H1 (cell line): ENCODE measurements around the gene COLEC12.

Experiments used
- BCL11A ChIP-seq, 2 experiments: IDR thresholded peaks; one replicate each; pipeline ENCODE4 v1.6.1; 2011; ENCODE audit warnings: low read depth in 2 of 2, low read length in 2 of 2, mild to moderate bottlenecking in 2 of 2
- JUN ChIP-seq: IDR thresholded peaks from 2 replicates; pipeline ENCODE4 v1.6.1; 2011; ENCODE audit warnings: low read depth, mild to moderate bottlenecking, improper control_type of control experiment, low read length
- MAFK ChIP-seq: IDR thresholded peaks from 2 replicates; pipeline ENCODE4 v1.6.1; 2012; ENCODE audit warnings: low read depth, mild to moderate bottlenecking, improper control_type of control experiment, low read length
- POLR2A ChIP-seq, 2 experiments: IDR thresholded peaks; 1 replicate in 1 of 2; 2 replicates in 1 of 2; pipeline ENCODE4 v1.6.1; 2011; ENCODE audit warnings: low read depth in 2 of 2, low read length in 2 of 2, mild to moderate bottlenecking in 2 of 2; ENCODE audit errors: control extremely low read depth in 1 of 2
- POLR2AphosphoS5 ChIP-seq: IDR thresholded peaks from 2 replicates; pipeline ENCODE4 v1.6.1; 2011; ENCODE audit warnings: low read depth, low read length
- RAD21 ChIP-seq, 2 experiments: IDR thresholded peaks in 1 of 2; conservative IDR thresholded peaks in 1 of 2; 2 replicates each; pipeline ENCODE4 v1.6.1; 2011; ENCODE audit warnings: low read depth in 2 of 2, low read length in 2 of 2, improper control_type of control experiment in 1 of 2, inconsistent platforms in 1 of 2, mild to moderate bottlenecking in 1 of 2, moderate library complexity in 1 of 2
- RFX5 ChIP-seq: IDR thresholded peaks from 2 replicates; pipeline ENCODE4 v1.6.1; 2011; ENCODE audit warnings: low read depth, low read length, improper control_type of control experiment, borderline replicate concordance
- SIN3A ChIP-seq, 2 experiments: IDR thresholded peaks in 1 of 2; conservative IDR thresholded peaks in 1 of 2; 2 replicates each; pipeline ENCODE4 v1.6.1; 2011 to 2012; ENCODE audit warnings: low read length in 2 of 2, improper control_type of control experiment in 1 of 2, low read depth in 1 of 2, mild to moderate bottlenecking in 1 of 2
- SP1 ChIP-seq: IDR thresholded peaks from 2 replicates; pipeline ENCODE4 v1.6.1; 2011; ENCODE audit warnings: low read depth, low read length
- SP2 ChIP-seq: IDR thresholded peaks from 2 replicates; pipeline ENCODE4 v1.6.1; 2012; ENCODE audit warnings: mild to moderate bottlenecking, low read length, inconsistent platforms
- SRF ChIP-seq: IDR thresholded peaks from 2 replicates; pipeline ENCODE4 v1.6.1; 2011; ENCODE audit warnings: mild to moderate bottlenecking, low read depth, low read length, moderate library complexity
- TBP ChIP-seq: IDR thresholded peaks from 2 replicates; pipeline ENCODE4 v1.6.1; 2011; ENCODE audit warnings: low read depth, low read length, improper control_type of control experiment
- USF2 ChIP-seq: IDR thresholded peaks from 2 replicates; pipeline ENCODE4 v1.6.1; 2011; ENCODE audit warnings: low read length, improper control_type of control experiment
- TF ChIP-seq, protein P1 (sequence below), 3 experiments: IDR thresholded peaks; 1 replicate in 2 of 3; 2 replicates in 1 of 3; pipeline versions ENCODE4 v1.5.1 to v1.6.1; 2011; ENCODE audit warnings: low read length in 3 of 3, mild to moderate bottlenecking in 3 of 3, inconsistent platforms in 2 of 3, low read depth in 1 of 3, moderate library complexity in 1 of 3; ENCODE audit not compliant: insufficient read depth in 1 of 3; ENCODE audit errors: control extremely low read depth in 1 of 3

DNA sequence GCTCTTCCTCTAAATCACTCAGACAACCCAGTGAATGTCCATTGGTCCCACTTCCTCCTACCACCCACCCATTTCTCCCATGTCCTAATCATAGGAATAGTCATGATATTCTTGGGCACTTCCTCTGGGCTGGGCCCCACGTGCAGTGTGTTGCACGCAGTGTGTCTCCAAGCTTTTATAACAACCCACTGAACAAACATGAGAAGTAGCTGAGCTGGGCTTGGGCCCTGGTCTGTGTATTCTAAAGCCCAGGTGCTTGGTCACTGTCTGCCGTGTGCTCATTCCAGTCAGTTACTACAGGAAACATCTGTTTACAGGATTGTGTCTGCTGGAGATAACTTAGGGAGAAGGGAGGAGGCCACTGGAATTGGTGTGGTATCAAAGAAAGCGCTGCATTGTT lies 168.5 kb downstream of the COLEC12 start:
- TF ChIP-seq BCL11A (IDR thresholded peaks at IDR 0.05; ENCODE audit: low read depth in 2 of 2, low read length in 2 of 2) = no peak
- TF ChIP-seq, protein P1, sequence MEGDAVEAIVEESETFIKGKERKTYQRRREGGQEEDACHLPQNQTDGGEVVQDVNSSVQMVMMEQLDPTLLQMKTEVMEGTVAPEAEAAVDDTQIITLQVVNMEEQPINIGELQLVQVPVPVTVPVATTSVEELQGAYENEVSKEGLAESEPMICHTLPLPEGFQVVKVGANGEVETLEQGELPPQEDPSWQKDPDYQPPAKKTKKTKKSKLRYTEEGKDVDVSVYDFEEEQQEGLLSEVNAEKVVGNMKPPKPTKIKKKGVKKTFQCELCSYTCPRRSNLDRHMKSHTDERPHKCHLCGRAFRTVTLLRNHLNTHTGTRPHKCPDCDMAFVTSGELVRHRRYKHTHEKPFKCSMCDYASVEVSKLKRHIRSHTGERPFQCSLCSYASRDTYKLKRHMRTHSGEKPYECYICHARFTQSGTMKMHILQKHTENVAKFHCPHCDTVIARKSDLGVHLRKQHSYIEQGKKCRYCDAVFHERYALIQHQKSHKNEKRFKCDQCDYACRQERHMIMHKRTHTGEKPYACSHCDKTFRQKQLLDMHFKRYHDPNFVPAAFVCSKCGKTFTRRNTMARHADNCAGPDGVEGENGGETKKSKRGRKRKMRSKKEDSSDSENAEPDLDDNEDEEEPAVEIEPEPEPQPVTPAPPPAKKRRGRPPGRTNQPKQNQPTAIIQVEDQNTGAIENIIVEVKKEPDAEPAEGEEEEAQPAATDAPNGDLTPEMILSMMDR (IDR thresholded peaks at IDR 0.05; ENCODE audit: control extremely low read depth in 1 of 3, insufficient read depth in 1 of 3, low read depth in 1 of 3, low read length in 3 of 3) = no peak
- no peak for TF ChIP-seq USF2
- no peak for TF ChIP-seq SRF
- TF ChIP-seq MAFK = no peak
- TF ChIP-seq JUN = no peak
- TF ChIP-seq POLR2A (IDR thresholded peaks at IDR 0.05; ENCODE audit: control extremely low read depth in 1 of 2, low read depth in 2 of 2, low read length in 2 of 2) = no peak
- no peak for TF ChIP-seq POLR2AphosphoS5
- no peak for TF ChIP-seq RFX5
- TF ChIP-seq SP1 = no peak
- TF ChIP-seq SP2 = no peak
- no peak for TF ChIP-seq RAD21 (IDR thresholded peaks at IDR 0.05 in 1 of 2, conservative IDR thresholded peaks at IDR 0.05 in 1 of 2; ENCODE audit: low read depth in 2 of 2, low read length in 2 of 2)
- TF ChIP-seq SIN3A (conservative IDR thresholded peaks at IDR 0.05 in 1 of 2, IDR thresholded peaks at IDR 0.05 in 1 of 2; ENCODE audit: low read depth in 1 of 2, low read length in 2 of 2) = no peak
- TF ChIP-seq TBP = no peak
